Spleen (tissue), 7 donors: ENCODE measurements around the gene SLC25A11.

ENCODE experiments used
- CTCF ChIP-seq, 11 experiments: fragments of 200-600 bp in 7 of 11; fragments of 450-650 bp in 4 of 11; sonication (generic) in 4 of 11; IDR thresholded peaks in 8 of 11; conservative IDR thresholded peaks in 3 of 11; 1 replicate in 7 of 11; 2 replicates in 4 of 11; pipeline versions ENCODE4 v1.4.0 to v1.8.0; 2016 to 2021; ENCODE audit warnings: antibody characterized with exemption in 11 of 11, inconsistent platforms in 4 of 11, mild to moderate bottlenecking in 1 of 11
- POLR2A ChIP-seq, 3 donors: fragments of 450-650 bp; IDR thresholded peaks; one replicate each; pipeline ENCODE4 v1.5.1; 2017; ENCODE audit warnings: antibody characterized with exemption in 3 of 3, mild to moderate bottlenecking in 1 of 3
- POLR2AphosphoS5 ChIP-seq, 3 donors: sonication (generic); formaldehyde crosslinking; IDR thresholded peaks; one replicate each; pipeline ENCODE4 v1.5.1; 2017; ENCODE audit warnings: antibody characterized with exemption in 3 of 3
- donor health status: DM: no; HTN: no; CAD: no; lungs with moderate emphysema.
- donor health status: DM: no; HTN: no; CAD: no.
- donor health status: DM: no; HTN: no; CAD: no.

GRCh38 chr17:4898927-4899326 lies 40.9 kb downstream of the SLC25A11 start:
- TF ChIP-seq POLR2A (IDR thresholded peaks at IDR 0.05) = no peak
- TF ChIP-seq CTCF (IDR thresholded peaks at IDR 0.05 in 8 of 11, conservative IDR thresholded peaks at IDR 0.05 in 3 of 11) = no peak
- no peak for TF ChIP-seq POLR2AphosphoS5 (IDR thresholded peaks at IDR 0.05)
